ENCODE measurements around the gene SMARCA2. TPM values are rescaled to one million over a fixed set of nuclear protein-coding genes. Genes with fewer than 3 reads are reported as not detected.

Gene SMARCA2
- total and polyA plus RNA-seq, 10 of the 15 experiments (the other 5 are each of a cell fraction or from before 2014, with no cell fraction given): 100 to 392 (median 204) TPM

DNA sequence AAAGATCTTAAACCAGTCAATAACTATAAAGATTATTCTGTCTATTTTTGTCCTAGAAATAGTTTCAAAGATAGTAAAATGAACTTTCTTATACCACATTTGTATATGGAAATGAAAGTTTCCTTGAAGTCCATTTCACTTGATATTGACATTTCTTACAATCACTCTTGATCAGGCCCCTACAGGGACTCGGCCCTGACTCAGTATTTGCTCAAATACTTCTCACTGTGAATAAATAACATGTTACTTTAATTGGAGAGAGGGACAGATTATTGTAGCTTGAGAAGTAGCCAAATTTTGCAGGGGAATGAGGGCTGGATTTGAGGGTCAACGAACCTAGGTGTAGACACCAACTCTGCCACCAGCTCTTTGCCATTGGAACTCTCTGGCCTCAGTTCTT lies 25.6 kb upstream of the SMARCA2 start (continued):
- TF ChIP-seq, protein P1, sequence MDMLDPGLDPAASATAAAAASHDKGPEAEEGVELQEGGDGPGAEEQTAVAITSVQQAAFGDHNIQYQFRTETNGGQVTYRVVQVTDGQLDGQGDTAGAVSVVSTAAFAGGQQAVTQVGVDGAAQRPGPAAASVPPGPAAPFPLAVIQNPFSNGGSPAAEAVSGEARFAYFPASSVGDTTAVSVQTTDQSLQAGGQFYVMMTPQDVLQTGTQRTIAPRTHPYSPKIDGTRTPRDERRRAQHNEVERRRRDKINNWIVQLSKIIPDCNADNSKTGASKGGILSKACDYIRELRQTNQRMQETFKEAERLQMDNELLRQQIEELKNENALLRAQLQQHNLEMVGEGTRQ (IDR thresholded peaks at IDR 0.05; ENCODE audit: borderline replicate concordance, low read depth, low read length): no peak
- TF ChIP-seq EP300 (IDR thresholded peaks at IDR 0.05; ENCODE audit: borderline replicate concordance in 1 of 2, control insufficient read depth in 1 of 2, low read depth in 2 of 2, low read length in 2 of 2): no peak
- no peak for TF ChIP-seq PML (IDR thresholded peaks at IDR 0.05; ENCODE audit: low read length)
- TF ChIP-seq MYC (IDR thresholded peaks at IDR 0.05; ENCODE audit: insufficient read depth, insufficient read length, insufficient replicate concordance, low read length, severe bottlenecking): no peak
- no peak for TF ChIP-seq KDM1A (IDR thresholded peaks at IDR 0.05; ENCODE audit: borderline replicate concordance)
- TF ChIP-seq ZNF24 (IDR thresholded peaks at IDR 0.05): no peak
- TF ChIP-seq, protein P2, sequence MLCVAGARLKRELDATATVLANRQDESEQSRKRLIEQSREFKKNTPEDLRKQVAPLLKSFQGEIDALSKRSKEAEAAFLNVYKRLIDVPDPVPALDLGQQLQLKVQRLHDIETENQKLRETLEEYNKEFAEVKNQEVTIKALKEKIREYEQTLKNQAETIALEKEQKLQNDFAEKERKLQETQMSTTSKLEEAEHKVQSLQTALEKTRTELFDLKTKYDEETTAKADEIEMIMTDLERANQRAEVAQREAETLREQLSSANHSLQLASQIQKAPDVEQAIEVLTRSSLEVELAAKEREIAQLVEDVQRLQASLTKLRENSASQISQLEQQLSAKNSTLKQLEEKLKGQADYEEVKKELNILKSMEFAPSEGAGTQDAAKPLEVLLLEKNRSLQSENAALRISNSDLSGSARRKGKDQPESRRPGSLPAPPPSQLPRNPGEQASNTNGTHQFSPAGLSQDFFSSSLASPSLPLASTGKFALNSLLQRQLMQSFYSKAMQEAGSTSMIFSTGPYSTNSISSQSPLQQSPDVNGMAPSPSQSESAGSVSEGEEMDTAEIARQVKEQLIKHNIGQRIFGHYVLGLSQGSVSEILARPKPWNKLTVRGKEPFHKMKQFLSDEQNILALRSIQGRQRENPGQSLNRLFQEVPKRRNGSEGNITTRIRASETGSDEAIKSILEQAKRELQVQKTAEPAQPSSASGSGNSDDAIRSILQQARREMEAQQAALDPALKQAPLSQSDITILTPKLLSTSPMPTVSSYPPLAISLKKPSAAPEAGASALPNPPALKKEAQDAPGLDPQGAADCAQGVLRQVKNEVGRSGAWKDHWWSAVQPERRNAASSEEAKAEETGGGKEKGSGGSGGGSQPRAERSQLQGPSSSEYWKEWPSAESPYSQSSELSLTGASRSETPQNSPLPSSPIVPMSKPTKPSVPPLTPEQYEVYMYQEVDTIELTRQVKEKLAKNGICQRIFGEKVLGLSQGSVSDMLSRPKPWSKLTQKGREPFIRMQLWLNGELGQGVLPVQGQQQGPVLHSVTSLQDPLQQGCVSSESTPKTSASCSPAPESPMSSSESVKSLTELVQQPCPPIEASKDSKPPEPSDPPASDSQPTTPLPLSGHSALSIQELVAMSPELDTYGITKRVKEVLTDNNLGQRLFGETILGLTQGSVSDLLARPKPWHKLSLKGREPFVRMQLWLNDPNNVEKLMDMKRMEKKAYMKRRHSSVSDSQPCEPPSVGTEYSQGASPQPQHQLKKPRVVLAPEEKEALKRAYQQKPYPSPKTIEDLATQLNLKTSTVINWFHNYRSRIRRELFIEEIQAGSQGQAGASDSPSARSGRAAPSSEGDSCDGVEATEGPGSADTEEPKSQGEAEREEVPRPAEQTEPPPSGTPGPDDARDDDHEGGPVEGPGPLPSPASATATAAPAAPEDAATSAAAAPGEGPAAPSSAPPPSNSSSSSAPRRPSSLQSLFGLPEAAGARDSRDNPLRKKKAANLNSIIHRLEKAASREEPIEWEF (IDR thresholded peaks at IDR 0.05; ENCODE audit: insufficient replicate concordance, low read depth, low read length): no peak
- no peak for TF ChIP-seq SUZ12 (IDR thresholded peaks at IDR 0.05; ENCODE audit: unreplicated experiment)
- TF ChIP-seq CREB1 (IDR thresholded peaks at IDR 0.05; ENCODE audit: low read depth): no peak
- no peak for TF ChIP-seq NFIC (IDR thresholded peaks at IDR 0.05; ENCODE audit: low read depth, low read length)

Measured in GM12878 (cell line).